RKO (cell line): Measurements from ENCODE around the gene AIMP1.

ENCODE experiments used
- DNase-seq: peaks from one replicate; pipeline ENCODE4 v3.0.0-alpha.2; 2016; ENCODE audit warnings: low spot score

Gene AIMP1

GRCh38 chr4:106315968-106316772, at the start of gene AIMP1, which contains the start of gene TBCK:
TSS of gene AIMP1 (plus strand) at chr4:106316550. CDS start at chr4:106325010, 8,460 bp downstream.
TSS of gene TBCK (minus strand) at chr4:106316209. CDS start at chr4:106308960, 7,249 bp downstream.
- DNase-seq: peak; percentile 92

- no peak for DNase-seq
Observed at GRCh38 chr4:106268786-106269185, 47.6 kb upstream of the AIMP1 start.

GRCh38 chr4:106269711-106270110, 46.6 kb upstream of the AIMP1 start:
- DNase-seq: no peak

- DNase-seq: no peak
Observed at GRCh38 chr4:106270736-106271135, 45.6 kb upstream of the AIMP1 start.

GRCh38 chr4:106273831-106274230, 42.5 kb upstream of the AIMP1 start:
- no peak for DNase-seq

- no peak for DNase-seq
Observed at GRCh38 chr4:106277140-106277675, 39.1 kb upstream of the AIMP1 start.

GRCh38 chr4:106284227-106284626, 32.1 kb upstream of the AIMP1 start:
- no peak for DNase-seq

- DNase-seq: no peak
Observed at GRCh38 chr4:106286611-106287010, 29.7 kb upstream of the AIMP1 start.

GRCh38 chr4:106287353-106287969, 28.9 kb upstream of the AIMP1 start:
- peak; percentile 32 for DNase-seq

GRCh38 chr4:106289737-106290136, 26.6 kb upstream of the AIMP1 start:
- DNase-seq: no peak

- DNase-seq: peak; percentile 5
Observed at GRCh38 chr4:106291678-106292077, 24.7 kb upstream of the AIMP1 start.

- DNase-seq: no peak
Observed at GRCh38 chr4:106294062-106294461, 22.3 kb upstream of the AIMP1 start.

GRCh38 chr4:106297245-106298035, 18.9 kb upstream of the AIMP1 start:
- DNase-seq: no peak

- DNase-seq: no peak
Observed at GRCh38 chr4:106299977-106300376, 16.4 kb upstream of the AIMP1 start.

- no peak for DNase-seq
Observed at GRCh38 chr4:106301393-106302061, 14.8 kb upstream of the AIMP1 start.

GRCh38 chr4:106302062-106302438, 14.3 kb upstream of the AIMP1 start:
- DNase-seq: no peak

GRCh38 chr4:106303548-106304281, 12.6 kb upstream of the AIMP1 start:
- no peak for DNase-seq

- no peak for DNase-seq
Observed at GRCh38 chr4:106304632-106305031, 11.7 kb upstream of the AIMP1 start.

GRCh38 chr4:106305435-106306055, 10.8 kb upstream of the AIMP1 start:
- DNase-seq: no peak

GRCh38 chr4:106306561-106306960, 9.8 kb upstream of the AIMP1 start:
- no peak for DNase-seq

- no peak for DNase-seq
Observed at GRCh38 chr4:106312377-106312776, 4.0 kb upstream of the AIMP1 start.
